Brain pericyte (primary cell): ENCODE measurements around the gene PSEN2.

ENCODE experiments used
- DNase-seq: peaks from one replicate; pipeline ENCODE4 v3.0.0-alpha.2; 2012; ENCODE audit warnings: low read depth, low spot score

PSEN2 gene

GRCh38 chr1:226886122-226886901, 15.9 kb downstream of the PSEN2 start:
- no peak for DNase-seq

- no peak for DNase-seq
Observed at GRCh38 chr1:226887006-226887405, 16.6 kb downstream of the PSEN2 start.

GRCh38 chr1:226888021-226888420, 17.6 kb downstream of the PSEN2 start:
- DNase-seq = no peak

- no peak for DNase-seq
Observed at GRCh38 chr1:226888816-226889215, 18.4 kb downstream of the PSEN2 start.

GRCh38 chr1:226889616-226890330, 19.4 kb downstream of the PSEN2 start:
- DNase-seq = no peak

GRCh38 chr1:226890331-226891108, 20.1 kb downstream of the PSEN2 start:
- no peak for DNase-seq

GRCh38 chr1:226891346-226891745, 20.9 kb downstream of the PSEN2 start:
- no peak for DNase-seq

- DNase-seq = no peak
Observed at GRCh38 chr1:226891846-226892523, 21.6 kb downstream of the PSEN2 start.

GRCh38 chr1:226892524-226892875, 22.1 kb downstream of the PSEN2 start:
- no peak for DNase-seq

- no peak for DNase-seq
Observed at GRCh38 chr1:226893936-226894335, 23.5 kb downstream of the PSEN2 start.

GRCh38 chr1:226894826-226895225, 24.4 kb downstream of the PSEN2 start:
- DNase-seq = no peak

GRCh38 chr1:226895644-226896043, 25.2 kb downstream of the PSEN2 start:
- no peak for DNase-seq

- DNase-seq = no peak
Observed at GRCh38 chr1:226898246-226898645, 27.8 kb downstream of the PSEN2 start.

GRCh38 chr1:226901421-226901820, 31.0 kb downstream of the PSEN2 start:
- no peak for DNase-seq

- DNase-seq = no peak
Observed at GRCh38 chr1:226902601-226903000, 32.2 kb downstream of the PSEN2 start.

- DNase-seq = peak; percentile 60
Observed at GRCh38 chr1:226903819-226904716, 33.7 kb downstream of the PSEN2 start.

- DNase-seq = no peak
Observed at GRCh38 chr1:226904772-226905171, 34.4 kb downstream of the PSEN2 start.

GRCh38 chr1:226908419-226908818, 38.0 kb downstream of the PSEN2 start:
- DNase-seq = no peak

GRCh38 chr1:226908913-226909312, 38.5 kb downstream of the PSEN2 start:
- no peak for DNase-seq

- DNase-seq = no peak
Observed at GRCh38 chr1:226912587-226913176, 42.3 kb downstream of the PSEN2 start.

- no peak for DNase-seq
Observed at GRCh38 chr1:226915672-226915995, 45.2 kb downstream of the PSEN2 start.
